ENCODE data around the gene SP3.
A peak's percentile ranks its signal among the peaks of the same experiment; 100 is the strongest.

Gene SP3

GRCh38 chr2:173966274-173967098 lies 1.3 kb upstream of the SP3 start:
- DNase-seq (ENCODE audit: low spot score) = no peak

GRCh38 chr2:173964565-173965371 lies 405 bp downstream of the SP3 start:
- peak; percentile 85 for DNase-seq (ENCODE audit: low spot score)

GRCh38 chr2:173963817-173964564 lies 1.2 kb downstream of the SP3 start:
- peak; percentile 91 for DNase-seq (ENCODE audit: low spot score)

GRCh38 chr2:173963323-173963816 lies 1.8 kb downstream of the SP3 start:
- DNase-seq (ENCODE audit: low spot score) = peak; percentile 73

GRCh38 chr2:173962583-173963110 lies 2.5 kb downstream of the SP3 start:
- DNase-seq (ENCODE audit: low spot score) = no peak

- no peak for DNase-seq (ENCODE audit: low spot score)
These were observed 3.1 kb downstream of the SP3 start for GRCh38 chr2:173962031-173962430.

- DNase-seq (ENCODE audit: low spot score) = no peak
These were observed 3.8 kb downstream of the SP3 start for GRCh38 chr2:173961346-173961705.

- no peak for DNase-seq (ENCODE audit: low spot score)
These were observed 5.3 kb downstream of the SP3 start for GRCh38 chr2:173959909-173960308.

GRCh38 chr2:173959358-173959884 lies 5.8 kb downstream of the SP3 start:
- DNase-seq (ENCODE audit: low spot score) = no peak

GRCh38 chr2:173958198-173958846 lies 6.9 kb downstream of the SP3 start:
- no peak for DNase-seq (ENCODE audit: low spot score)

- no peak for DNase-seq (ENCODE audit: low spot score)
These were observed 7.7 kb downstream of the SP3 start for GRCh38 chr2:173957517-173957916.

- DNase-seq (ENCODE audit: low spot score) = no peak
These were observed 8.7 kb downstream of the SP3 start for GRCh38 chr2:173956454-173956853.

- no peak for DNase-seq (ENCODE audit: low spot score)
These were observed 9.3 kb downstream of the SP3 start for GRCh38 chr2:173955867-173956266.

GRCh38 chr2:173955004-173955403 lies 10.2 kb downstream of the SP3 start:
- DNase-seq (ENCODE audit: low spot score) = no peak

- no peak for DNase-seq (ENCODE audit: low spot score)
These were observed 12.1 kb downstream of the SP3 start for GRCh38 chr2:173953047-173953424.

- no peak for DNase-seq (ENCODE audit: low spot score)
These were observed 12.7 kb downstream of the SP3 start for GRCh38 chr2:173952267-173953046.

GRCh38 chr2:173948842-173949241 lies 16.3 kb downstream of the SP3 start:
- no peak for DNase-seq (ENCODE audit: low spot score)

GRCh38 chr2:173948198-173948597 lies 17.0 kb downstream of the SP3 start:
- no peak for DNase-seq (ENCODE audit: low spot score)

- DNase-seq (ENCODE audit: low spot score) = no peak
These were observed 18.0 kb downstream of the SP3 start for GRCh38 chr2:173947131-173947530.

- DNase-seq (ENCODE audit: low spot score) = no peak
These were observed 21.4 kb downstream of the SP3 start for GRCh38 chr2:173943738-173944137.
